Activated CD8-positive, alpha-beta memory T cell treated with anti-CD3 and anti-CD28 coated beads, Interleukin-2, amount 50 U/mL, for 4 hours (primary cell): ENCODE data around the gene CFAP74.
A peak's percentile ranks its signal among the peaks of the same experiment; 100 is the strongest.

Experiments
- DNase-seq: peaks from one replicate; pipeline ENCODE4 v3.0.0-alpha.2; 2020

Gene CFAP74

GRCh38 chr1:2003541-2004131, at the start of gene CFAP74:
TSS of gene CFAP74 (minus strand) at chr1:2003786. CDS start at chr1:1990956, 12,830 bp downstream.
- no peak for DNase-seq

GRCh38 chr1:2053217-2053616, 49.6 kb upstream of the CFAP74 start:
- no peak for DNase-seq

GRCh38 chr1:2052756-2053155, 49.2 kb upstream of the CFAP74 start:
- DNase-seq: no peak

- no peak for DNase-seq
Measured at GRCh38 chr1:2052054-2052679, 48.6 kb upstream of the CFAP74 start.

GRCh38 chr1:2050793-2051682, 47.5 kb upstream of the CFAP74 start:
- DNase-seq: no peak

GRCh38 chr1:2050461-2050792, 46.8 kb upstream of the CFAP74 start:
- DNase-seq: peak; percentile 52

GRCh38 chr1:2049718-2050431, 46.3 kb upstream of the CFAP74 start, which contains the start of gene PRKCZ:
TSS of gene PRKCZ (plus strand) at chr1:2050411. CDS start at chr1:2050631, 220 bp downstream.
- peak; percentile 97 for DNase-seq

- DNase-seq: no peak
Measured at GRCh38 chr1:2049225-2049717, 45.7 kb upstream of the CFAP74 start.

- DNase-seq: no peak
Measured at GRCh38 chr1:2047749-2048729, 44.5 kb upstream of the CFAP74 start.

GRCh38 chr1:2046953-2047748, 43.6 kb upstream of the CFAP74 start:
- DNase-seq: no peak

- DNase-seq: no peak
Measured at GRCh38 chr1:2046174-2046917, 42.8 kb upstream of the CFAP74 start.

- no peak for DNase-seq
Measured at GRCh38 chr1:2045468-2046173, 42.0 kb upstream of the CFAP74 start.

GRCh38 chr1:2044510-2045319, 41.1 kb upstream of the CFAP74 start:
- DNase-seq: peak; percentile 85

- DNase-seq: no peak
Measured at GRCh38 chr1:2043886-2044285, 40.3 kb upstream of the CFAP74 start.

GRCh38 chr1:2042830-2043773, 39.5 kb upstream of the CFAP74 start:
- DNase-seq: no peak

GRCh38 chr1:2041887-2042286, 38.3 kb upstream of the CFAP74 start:
- DNase-seq: no peak

- no peak for DNase-seq
Measured at GRCh38 chr1:2041305-2041704, 37.7 kb upstream of the CFAP74 start.
